Fibroblast of villous mesenchyme (primary cell): Measurements from ENCODE around the gene MPST. TPM values are rescaled to one million over a fixed set of nuclear protein-coding genes. Genes with fewer than 3 reads are reported as not detected.
"Not testable (repeated sequence)": the region's sequence is repeated elsewhere in the genome, so short reads cannot be mapped to it uniquely, and the experiment has no call there.

Experiments
- DNase-seq: peaks from one replicate; pipeline ENCODE4 v3.0.0-alpha.2; 2010; ENCODE audit warnings: low read depth
- H3K4me3 ChIP-seq: 2 replicates; pipeline ENCODE4 v1.5.1; 2011; ENCODE audit warnings: low read depth, mild to moderate bottlenecking, low read length
- CTCF ChIP-seq: IDR thresholded peaks from 2 replicates; pipeline ENCODE4 v1.5.1; 2012; ENCODE audit warnings: low read depth, mild to moderate bottlenecking, low read length; ENCODE audit not compliant: insufficient read depth
- total RNA-seq: library from RNA; depleted of rRNA; stranded (reverse); fragments of >200 nt; gene quantifications from 2 replicates; pipeline ENCODE4 v1.2.3, GENCODE V29; 2012

MPST gene
- total RNA-seq, 1 donor = 64.3 TPM

DNA sequence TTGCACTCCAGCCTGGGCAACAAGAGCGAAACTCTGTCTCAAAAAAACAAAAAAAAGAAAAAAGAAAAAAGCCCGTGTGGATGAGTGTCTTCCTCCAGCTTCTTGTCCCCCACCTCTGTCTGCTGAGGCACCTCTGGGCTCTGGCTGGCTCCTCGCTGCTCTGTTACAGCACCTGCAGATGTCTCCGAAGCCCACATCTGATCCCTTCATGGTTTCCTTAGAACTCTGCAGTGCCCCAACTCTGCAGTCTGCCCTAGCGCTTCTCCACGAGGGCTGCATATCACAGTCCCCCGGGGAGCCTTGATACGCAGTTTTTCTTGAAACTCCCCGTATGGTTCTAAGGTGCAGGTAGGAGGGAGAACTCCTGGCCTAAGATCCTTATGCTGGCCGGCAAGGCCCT, 47.9 kb downstream of the MPST start:
- H3K4me3 ChIP-seq = no peak overlapping the region
- TF ChIP-seq CTCF = no peak
- DNase-seq = no peak

DNA sequence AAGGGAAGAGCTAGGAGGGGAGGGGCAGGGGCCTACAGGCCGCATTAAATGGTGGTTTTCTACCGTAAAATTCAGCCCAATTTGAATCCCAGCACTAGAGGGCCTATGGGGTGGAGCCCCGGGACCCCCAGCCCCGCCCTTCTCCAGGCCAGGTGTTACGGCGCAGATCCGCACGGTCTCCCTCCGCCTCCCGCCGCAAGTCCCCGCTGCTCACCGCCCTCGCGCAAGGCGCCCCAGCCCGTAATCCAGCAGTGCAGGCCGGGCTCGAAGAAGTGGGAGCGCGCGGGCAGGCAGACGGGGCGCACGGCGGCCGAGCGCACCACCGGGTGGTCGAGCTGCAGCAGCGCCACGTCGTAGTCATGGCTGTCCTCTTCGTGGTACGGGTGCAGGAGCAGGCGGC, 49.3 kb downstream of the MPST start:
- no peak for DNase-seq
- no peak for TF ChIP-seq CTCF
- H3K4me3 ChIP-seq = no peak overlapping the region

GRCh38 chr22:37069319-37069718, 49.8 kb downstream of the MPST start:
- H3K4me3 ChIP-seq = no peak overlapping the region
- no peak for DNase-seq
- TF ChIP-seq CTCF = no peak

DNA sequence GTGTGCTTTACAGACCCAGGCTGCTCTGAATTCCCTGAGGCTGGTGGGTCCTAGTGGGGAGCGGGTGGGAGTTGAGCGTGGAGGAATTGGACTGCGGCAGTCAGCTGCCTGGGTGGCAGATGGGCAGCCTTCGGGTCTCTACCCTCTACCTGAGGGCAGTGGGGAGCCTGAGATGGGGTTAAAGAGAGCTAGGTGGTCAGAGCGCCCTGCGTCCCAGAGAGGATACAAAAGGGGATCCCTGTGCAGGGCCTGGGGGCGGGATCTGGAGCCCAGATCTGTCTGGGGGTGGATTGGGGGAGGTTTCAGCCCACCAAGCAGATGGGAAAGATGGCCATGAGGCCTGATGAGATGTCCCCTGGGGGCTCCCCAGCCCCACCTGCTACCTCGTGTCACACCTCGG, 50.2 kb downstream of the MPST start:
- no peak for DNase-seq
- no peak overlapping the region for H3K4me3 ChIP-seq
- no peak for TF ChIP-seq CTCF

- DNase-seq = no peak
- no peak overlapping the region for H3K4me3 ChIP-seq
- no peak for TF ChIP-seq CTCF
Observed at GRCh38 chr22:37070334-37070733, 50.8 kb downstream of the MPST start.

GRCh38 chr22:37070744-37071143, 51.2 kb downstream of the MPST start:
- no peak for TF ChIP-seq CTCF
- no peak for DNase-seq
- no peak overlapping the region for H3K4me3 ChIP-seq

- not testable (repeated sequence) for DNase-seq, H3K4me3 ChIP-seq
Observed at GRCh38 chr22:37071850-37072592, 52.5 kb downstream of the MPST start.
